Stimulated activated CD4-positive, alpha-beta T cell treated with anti-CD3 and anti-CD28 coated beads, TNF-alpha, amount 100 ng/mL, for 24 hours (primary cell): ENCODE results near the gene NXPH2.

Experiments
- DNase-seq, 3 experiments: peaks; one replicate each; pipeline ENCODE4 v3.0.0-alpha.2; 2020; ENCODE audit warnings: low read depth in 3 of 3

Gene NXPH2

DNA sequence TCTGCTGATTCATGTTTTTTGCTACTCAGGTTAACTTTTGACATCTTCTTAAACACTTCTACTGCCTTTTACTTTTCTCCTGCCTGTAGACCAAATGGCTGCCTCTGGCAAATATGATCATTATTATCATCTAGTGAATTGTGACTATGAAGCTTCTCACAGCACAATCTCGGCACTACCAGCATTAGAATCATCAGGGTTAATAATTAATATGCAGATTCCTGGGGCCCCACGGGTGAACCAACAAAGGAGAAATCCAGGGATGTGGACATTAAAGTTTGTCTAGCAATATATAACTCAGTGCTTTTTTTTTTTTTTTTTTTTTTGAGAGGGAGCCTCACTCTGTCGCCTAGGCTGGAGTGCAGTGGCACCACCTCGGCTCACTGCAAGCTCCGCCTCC is 142.5 kb downstream of the NXPH2 start:
- no peak for DNase-seq

GRCh38 chr2:138637061-138637460 is 143.1 kb downstream of the NXPH2 start:
- DNase-seq: no peak

DNA sequence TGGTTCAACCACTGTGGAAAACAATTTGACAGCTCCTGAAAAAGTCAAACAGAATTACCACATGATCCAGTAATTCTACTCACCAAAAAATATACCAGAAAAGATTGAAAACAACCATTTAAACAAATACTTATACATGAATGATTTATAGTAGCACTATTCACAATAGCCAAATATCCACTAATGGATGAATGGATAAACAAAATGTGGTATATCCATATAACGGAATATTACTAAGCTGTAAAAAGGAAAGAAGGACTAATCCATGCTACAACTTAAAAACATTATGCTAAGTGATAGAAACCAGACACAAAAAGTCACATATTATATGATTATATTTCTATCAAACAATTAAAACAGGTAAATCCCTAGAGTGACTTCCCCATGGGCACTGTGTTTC is 147.1 kb downstream of the NXPH2 start:
- no peak for DNase-seq

- no peak for DNase-seq
Observed at GRCh38 chr2:138632066-138632620, 148.0 kb downstream of the NXPH2 start.

DNA sequence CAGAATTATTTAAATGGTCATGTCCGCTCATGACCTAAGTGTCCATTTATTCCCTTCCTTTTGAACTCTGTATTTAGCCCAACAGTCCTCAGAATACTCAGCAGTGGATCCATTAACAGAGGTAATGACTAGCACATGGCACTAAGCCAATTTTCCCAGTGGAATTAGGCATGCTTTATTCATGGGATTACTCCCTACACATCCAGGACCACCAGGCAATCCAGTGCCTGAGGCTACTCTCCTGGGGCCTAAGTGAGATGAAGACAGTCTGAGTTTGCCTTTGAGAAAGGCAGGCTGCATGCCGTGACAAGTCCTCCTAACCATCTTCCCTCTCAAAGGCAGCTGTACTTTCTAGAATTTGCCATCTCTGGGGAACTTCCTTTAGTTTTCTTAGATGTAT is 150.0 kb downstream of the NXPH2 start:
- no peak for DNase-seq

GRCh38 chr2:138626148-138626547 is 154.0 kb downstream of the NXPH2 start:
- no peak for DNase-seq

GRCh38 chr2:138622613-138623012 is 157.6 kb downstream of the NXPH2 start:
- no peak for DNase-seq

- DNase-seq: no peak
Observed at GRCh38 chr2:138621139-138621538, 159.1 kb downstream of the NXPH2 start.

DNA sequence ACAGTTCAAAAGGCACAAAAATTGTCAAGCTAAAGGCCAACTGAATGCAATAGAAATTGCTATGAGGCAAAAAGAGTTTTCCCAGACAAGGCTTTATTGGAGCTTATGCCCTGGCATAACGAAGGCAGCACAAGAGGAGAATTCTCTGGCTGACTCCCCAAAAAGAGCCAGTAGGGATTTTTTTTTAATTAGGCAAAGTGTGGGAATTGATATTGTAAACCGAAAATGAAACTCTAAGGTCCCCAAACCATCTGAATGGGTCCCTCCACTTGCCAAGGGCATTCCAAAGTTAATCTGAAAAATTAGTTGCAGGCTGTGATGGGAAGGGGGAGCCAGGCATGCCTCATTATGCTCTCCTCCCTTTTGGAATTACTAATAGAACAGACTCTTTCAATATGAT is 159.8 kb downstream of the NXPH2 start:
- no peak for DNase-seq
